ENCODE results near the gene ANKRD17.

GRCh38 chr4:73250642-73251041 lies 8.0 kb downstream of the ANKRD17 start:
- no peak for TF ChIP-seq ZNF580 (tag by site-specific recombination; IDR thresholded peaks at IDR 0.05)
- no peak for TF ChIP-seq CTCF (tag by site-specific recombination; IDR thresholded peaks at IDR 0.05)
- TF ChIP-seq ELK4 (IDR thresholded peaks at IDR 0.05; ENCODE audit: borderline replicate concordance, low read depth, low read length) = no peak
- TF ChIP-seq ZBTB1 (tag by site-specific recombination; IDR thresholded peaks at IDR 0.05) = no peak
- TF ChIP-seq PRDM10 (tag by site-specific recombination; IDR thresholded peaks at IDR 0.05) = no peak
- no peak for TF ChIP-seq ZNF530 (tag by site-specific recombination; IDR thresholded peaks at IDR 0.05; ENCODE audit: low read depth)
- no peak for TF ChIP-seq ZBTB21 (tag by site-specific recombination; IDR thresholded peaks at IDR 0.05)
- no peak for TF ChIP-seq ZBTB11 (tag by site-specific recombination; conservative IDR thresholded peaks at IDR 0.05; ENCODE audit: low read depth)
- TF ChIP-seq WT1 (tag by site-specific recombination; IDR thresholded peaks at IDR 0.05) = no peak
- TF ChIP-seq ZNF274 (IDR thresholded peaks at IDR 0.05; ENCODE audit: low read length) = no peak
- no peak for TF ChIP-seq ZNF274 (tag by site-specific recombination; IDR thresholded peaks at IDR 0.05; ENCODE audit: borderline replicate concordance)
- no peak for TF ChIP-seq ZNF423 (tag by site-specific recombination; IDR thresholded peaks at IDR 0.05)
- no peak for TF ChIP-seq PBX3 (CRISPR knock-in tag; IDR thresholded peaks at IDR 0.05)
- TF ChIP-seq KLF1 (tag by site-specific recombination; IDR thresholded peaks at IDR 0.05) = no peak
- TF ChIP-seq ZNF223 (tag by site-specific recombination; IDR thresholded peaks at IDR 0.05) = no peak
